Esophagus (tissue), 2 donors: ENCODE results near the gene SYP. TPM values are rescaled to one million over a fixed set of nuclear protein-coding genes. Genes with fewer than 3 reads are reported as not detected.
"Not testable (repeated sequence)": the region's sequence is repeated elsewhere in the genome, so short reads cannot be mapped to it uniquely, and the experiment has no call there.

Source experiments
- H3K27ac ChIP-seq, 2 donors: one replicate each; pipeline ENCODE4 v1.5.1; 2013; ENCODE audit warnings: low read depth in 2 of 2, mild to moderate bottlenecking in 2 of 2, inconsistent platforms in 1 of 2, low read length in 1 of 2, moderate library complexity in 1 of 2
- H3K27me3 ChIP-seq, 2 donors: one replicate each; pipeline ENCODE4 v1.6.1; 2013; ENCODE audit warnings: low read length in 2 of 2, control low read depth in 1 of 2, mild to moderate bottlenecking in 1 of 2; ENCODE audit not compliant: insufficient read depth in 2 of 2, control insufficient read depth in 1 of 2
- H3K36me3 ChIP-seq, 2 donors: one replicate each; pipeline ENCODE4 v1.6.1; 2013; ENCODE audit warnings: low read length in 1 of 2; ENCODE audit not compliant: control insufficient read depth in 2 of 2, insufficient read depth in 2 of 2
- H3K4me1 ChIP-seq, 2 donors: one replicate each; pipeline ENCODE4 v1.6.1; 2013; ENCODE audit warnings: low read length in 1 of 2; ENCODE audit not compliant: control insufficient read depth in 2 of 2, insufficient read depth in 2 of 2
- H3K4me3 ChIP-seq, 2 donors: one replicate each; pipeline ENCODE4 v1.5.1; 2013; ENCODE audit warnings: low read length in 2 of 2, mild to moderate bottlenecking in 2 of 2, low read depth in 1 of 2, moderate library complexity in 1 of 2
- H3K9me3 ChIP-seq, 2 donors: one replicate each; pipeline ENCODE4 v1.6.1; 2013; ENCODE audit warnings: mild to moderate bottlenecking in 2 of 2, low read depth in 1 of 2, low read length in 1 of 2, moderate library complexity in 1 of 2; ENCODE audit not compliant: control insufficient read depth in 2 of 2, insufficient read depth in 1 of 2
- WGBS, 2 donors: extraction: QIAGEN DNeasy Blood & Tissue Kit; methylation state at CpG; one replicate each; pipeline ENCODE4 v1.1.7; 2013; 5-methylcytosine and 5-hydroxymethylcytosine counted together
- polyA plus RNA-seq, 2 donors: library from polyadenylated mRNA; stranded (reverse); fragments of 200-250 nt; gene quantifications; one replicate each; pipeline ENCODE4 v1.2.3, GENCODE V29; 2013
- donor health status: healthy with polysubstance abuse.
- donor health status: Bipolar disorder and iron deficiency.

Gene SYP
- polyA plus RNA-seq, 2 donors, result 0.75 to 0.79 TPM

DNA sequence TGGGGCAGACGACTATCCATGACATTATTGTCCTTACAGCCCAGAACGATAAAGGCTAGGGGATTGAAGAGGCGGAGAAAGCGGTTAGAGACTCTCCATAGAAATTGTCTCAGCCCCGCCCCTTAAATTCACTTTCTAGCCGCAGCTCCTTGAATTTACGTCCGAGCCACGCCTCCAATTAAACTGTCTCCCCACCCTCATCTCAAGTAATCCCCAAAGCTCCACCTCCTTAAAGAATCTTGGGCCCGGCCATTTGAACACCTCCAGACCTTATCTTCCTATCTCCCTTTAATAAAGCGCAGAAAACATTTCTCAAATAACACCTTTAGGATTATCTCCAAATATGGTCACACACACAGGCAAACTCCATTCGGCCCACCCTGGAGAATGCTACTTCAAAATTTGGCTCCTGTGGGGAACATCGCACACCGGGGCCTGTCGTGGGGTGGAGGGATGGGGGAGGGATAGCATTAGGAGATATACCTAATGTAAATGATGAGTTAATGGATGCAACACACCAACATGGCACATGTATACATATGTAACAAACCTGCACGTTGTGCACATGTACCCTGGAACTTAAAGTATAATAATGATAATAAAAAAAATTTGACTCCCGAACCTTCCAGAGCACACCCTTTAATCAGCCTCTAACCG, 44.6 kb downstream of the SYP start:
- Histone ChIP-seq H3K4me3 (peak overlapping the region; percentile 14 to 51), H3K27me3 (no peaks in the 10 kb centered on the region), H3K36me3 (no peaks in the 10 kb centered on the region), H3K27ac (peak overlapping the region; percentile 92 to 98), H3K9me3 (no peaks in the 10 kb centered on the region), H3K4me1 (no peaks in the 10 kb centered on the region)
- WGBS, 2 donors, result 3 to 32% methylated on average over 18 of the region's 18 CpGs

DNA sequence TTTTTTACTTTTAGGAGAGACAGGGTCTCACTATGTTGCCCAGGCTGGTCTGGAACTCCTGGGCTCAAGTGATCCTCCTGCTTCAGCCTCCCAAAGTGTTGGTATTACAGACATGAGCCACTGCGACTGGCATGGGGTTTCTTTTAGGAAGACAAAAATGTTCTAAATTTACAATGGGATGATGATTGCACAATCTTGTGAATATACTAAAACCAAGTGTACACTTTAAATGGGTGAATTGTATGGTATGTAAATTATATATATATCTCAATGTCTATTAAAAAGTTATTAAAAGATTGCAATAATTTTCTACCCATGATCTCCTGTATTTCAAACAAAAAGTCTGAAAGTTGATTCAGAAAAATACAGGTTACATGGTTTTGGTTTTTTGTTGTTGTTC, 46.5 kb downstream of the SYP start:
- no peak overlapping the region for H3K4me3 ChIP-seq
- H3K27ac ChIP-seq, result no peak overlapping the region
- H3K4me1 ChIP-seq, result no peaks in the 10 kb centered on the region
- no peaks in the 10 kb centered on the region for H3K9me3 ChIP-seq
- H3K27me3 ChIP-seq, result no peaks in the 10 kb centered on the region
- H3K36me3 ChIP-seq, result no peaks in the 10 kb centered on the region
- 93 to 97% methylated on average over 1 of the region's 1 CpG for WGBS, 2 donors

DNA sequence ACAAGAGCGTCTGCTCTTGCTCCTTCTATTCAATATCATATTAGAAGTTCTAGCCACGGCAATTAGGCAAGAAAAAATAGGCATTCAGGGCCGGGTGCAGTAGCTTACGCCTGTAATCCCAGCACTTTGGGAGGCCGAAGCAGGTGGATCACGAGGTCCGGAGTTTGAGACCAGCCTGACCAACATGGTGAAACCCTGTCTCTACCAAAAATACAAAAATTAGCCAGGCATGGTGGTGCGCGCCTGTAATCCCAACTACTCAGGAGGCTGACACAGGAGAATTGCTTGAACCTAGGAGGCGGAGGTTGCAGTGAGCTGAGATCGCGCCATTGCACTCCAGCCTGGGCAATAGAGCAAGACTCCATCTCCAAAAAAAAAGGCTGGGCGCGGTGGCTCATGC, 50.7 kb downstream of the SYP start:
- not testable (repeated sequence) for H3K4me3 ChIP-seq, H3K27ac ChIP-seq
- 90 to 97% methylated on average over 14 of the region's 14 CpGs for WGBS, 2 donors

DNA sequence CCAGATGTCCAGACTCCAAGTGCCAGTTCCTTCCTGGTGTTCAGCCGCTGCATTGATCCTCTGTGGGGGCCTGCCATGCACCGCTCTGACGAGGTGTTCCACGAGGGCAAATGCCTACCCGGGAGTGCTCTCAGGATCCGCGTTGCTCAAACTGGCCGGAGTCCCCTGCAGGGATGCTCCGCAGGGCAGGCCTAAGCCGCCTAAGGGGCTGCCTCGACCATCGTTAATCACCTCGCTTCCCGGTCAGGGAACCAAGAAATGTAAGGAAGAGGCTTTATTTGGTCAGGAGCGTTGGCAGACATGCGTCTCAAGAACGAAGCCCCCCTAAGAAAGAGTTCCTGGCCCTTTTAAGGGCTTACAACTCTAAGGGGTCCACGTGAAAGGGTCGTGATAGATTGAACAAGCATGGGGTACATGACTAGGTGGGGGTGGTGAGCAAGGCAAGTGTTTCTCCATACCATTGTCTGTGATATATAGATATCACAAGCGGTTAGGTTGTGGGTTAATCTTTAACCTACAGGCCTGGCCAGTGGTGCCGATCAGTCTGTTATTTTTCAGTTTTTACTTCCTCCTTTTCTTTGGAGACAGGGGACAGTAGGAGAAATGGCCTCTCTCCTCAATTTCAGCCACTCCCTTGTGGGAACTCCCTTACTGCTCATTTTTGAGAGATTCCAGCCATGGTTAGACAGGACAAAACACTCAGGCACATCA, 51.4 kb downstream of the SYP start:
- H3K36me3 ChIP-seq, H3K4me1 ChIP-seq, H3K27me3 ChIP-seq, H3K27ac ChIP-seq, H3K4me3 ChIP-seq, H3K9me3 ChIP-seq: not testable (repeated sequence)
- WGBS, 2 donors, result 77 to 86% methylated on average over 21 of the region's 21 CpGs

More for the DNA sequence above, 50.7 kb downstream of the SYP start:
- not testable (repeated sequence) for H3K27me3 ChIP-seq, H3K9me3 ChIP-seq, H3K4me1 ChIP-seq, H3K36me3 ChIP-seq

DNA sequence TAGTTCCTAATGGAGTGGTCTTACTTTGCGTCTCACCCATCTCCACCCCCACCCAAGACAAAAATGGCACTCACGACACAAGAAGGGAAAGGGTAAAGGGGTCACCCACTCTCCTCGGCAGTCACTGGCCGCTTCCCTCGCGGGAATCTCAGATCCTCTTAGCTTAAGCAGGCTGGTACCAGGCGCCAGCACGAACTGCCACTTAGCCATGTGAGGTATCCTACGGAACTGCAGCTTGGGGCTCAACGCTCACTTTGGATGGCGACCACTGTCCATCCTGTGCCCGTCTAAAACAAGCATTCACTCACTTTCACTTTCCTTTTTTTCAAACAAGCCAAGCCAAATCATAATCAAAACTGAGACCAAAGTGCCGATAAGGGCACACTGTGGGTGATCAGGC, 52.1 kb downstream of the SYP start:
- Histone ChIP-seq H3K4me3 (no peak overlapping the region), H3K27ac (no peak overlapping the region), H3K27me3 (no peaks in the 10 kb centered on the region), H3K4me1 (no peaks in the 10 kb centered on the region), H3K9me3 (no peaks in the 10 kb centered on the region), H3K36me3 (no peaks in the 10 kb centered on the region)
- 92 to 94% methylated on average over 13 of the region's 13 CpGs for WGBS, 2 donors

DNA sequence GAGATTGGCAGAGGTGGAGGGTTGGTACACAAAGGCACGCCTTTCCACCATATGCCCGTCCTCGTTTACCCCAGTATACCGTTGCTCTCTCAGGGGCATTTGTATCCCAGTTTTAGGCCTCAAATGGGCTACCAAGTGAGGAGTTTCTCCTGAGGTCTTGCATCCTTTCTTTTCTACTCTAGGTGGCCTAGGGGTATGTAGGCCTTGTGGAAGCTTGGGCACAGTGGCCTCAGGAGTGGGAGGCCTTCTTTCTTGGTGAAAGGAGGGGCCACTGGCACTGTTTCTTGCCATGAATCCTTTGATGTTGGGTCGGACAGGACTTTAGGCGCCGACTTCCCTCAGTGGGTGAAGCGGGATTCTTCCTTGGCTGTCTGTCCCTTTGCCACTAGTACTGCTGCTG, 52.7 kb downstream of the SYP start:
- H3K4me3 ChIP-seq, result no peak overlapping the region
- no peak overlapping the region for H3K27ac ChIP-seq
- no peaks in the 10 kb centered on the region for H3K36me3 ChIP-seq
- no peaks in the 10 kb centered on the region for H3K4me1 ChIP-seq
- H3K27me3 ChIP-seq, result no peaks in the 10 kb centered on the region
- WGBS, 2 donors, result 84 to 94% methylated on average over 8 of the region's 8 CpGs
- H3K9me3 ChIP-seq, result no peaks in the 10 kb centered on the region

DNA sequence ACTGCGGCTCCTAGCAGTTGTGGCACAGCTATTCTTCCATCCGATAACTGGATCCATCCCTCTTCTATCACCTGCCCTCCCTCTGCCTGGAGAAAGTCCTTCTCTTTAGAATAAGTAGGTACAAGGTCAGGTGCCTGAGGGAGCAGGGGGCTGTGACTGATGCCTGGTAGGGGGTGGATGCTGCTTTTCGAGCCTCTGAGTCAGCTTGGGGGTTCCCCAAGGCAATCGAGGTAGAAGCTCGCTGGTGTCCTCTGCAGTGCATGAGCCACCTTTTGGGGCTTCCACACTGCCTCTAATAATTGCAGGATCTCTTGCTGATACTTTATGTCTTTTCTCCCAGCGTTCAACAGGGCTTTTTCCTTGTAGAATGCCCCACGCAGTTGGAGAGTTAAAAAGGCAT, 56.8 kb downstream of the SYP start:
- 69 to 75% methylated on average over 7 of the region's 7 CpGs for WGBS, 2 donors
- not testable (repeated sequence) for H3K9me3 ChIP-seq

DNA sequence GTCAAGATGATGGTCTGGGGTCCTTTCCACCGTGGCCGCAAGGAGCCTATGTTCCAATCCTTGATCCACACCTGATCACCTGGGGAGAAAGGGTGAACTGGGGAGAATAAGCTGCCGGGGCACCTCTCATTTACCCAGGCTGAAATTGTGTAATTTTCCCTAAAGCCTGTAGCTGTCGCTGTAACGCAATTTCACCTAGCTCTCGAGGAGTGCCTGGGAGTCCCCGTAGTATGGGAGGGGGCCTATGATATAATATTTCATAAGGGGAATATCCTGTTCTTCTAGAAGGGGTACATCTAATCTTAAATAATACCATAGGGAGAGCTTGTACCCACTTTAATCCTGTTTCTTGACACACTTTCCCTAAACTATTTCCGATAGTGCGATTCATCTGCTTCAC, 57.7 kb downstream of the SYP start:
- WGBS, 2 donors, result 48 to 49% methylated on average over 9 of the region's 9 CpGs
- H3K4me3 ChIP-seq, H3K27me3 ChIP-seq, H3K9me3 ChIP-seq, H3K27ac ChIP-seq, H3K36me3 ChIP-seq, H3K4me1 ChIP-seq: not testable (repeated sequence)

More for the DNA sequence above, 56.8 kb downstream of the SYP start:
- not testable (repeated sequence) for H3K4me3 ChIP-seq, H3K27ac ChIP-seq, H3K4me1 ChIP-seq, H3K36me3 ChIP-seq, H3K27me3 ChIP-seq

DNA sequence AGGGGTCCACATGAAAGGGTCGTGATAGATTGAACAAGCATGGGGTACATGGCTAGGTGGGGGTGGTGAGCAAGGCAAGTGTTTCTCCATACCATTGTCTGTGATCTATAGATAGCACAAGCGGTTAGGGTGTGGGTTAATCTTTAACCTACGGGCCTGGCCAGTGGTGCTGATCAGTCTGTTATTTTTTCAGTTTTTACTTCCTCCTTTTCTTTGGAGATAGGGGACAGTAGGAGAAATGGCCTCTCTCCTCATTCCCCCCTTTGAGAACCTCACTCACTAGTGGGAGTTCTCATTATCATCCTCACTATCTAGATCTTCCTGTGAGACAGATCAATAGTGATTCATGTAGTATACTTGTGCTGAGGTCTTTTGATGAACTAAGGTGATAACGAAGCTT, 60.3 kb downstream of the SYP start:
- WGBS, 2 donors, result 85 to 87% methylated on average over 4 of the region's 4 CpGs
- Histone ChIP-seq H3K4me3 (no peak overlapping the region), H3K27ac (no peak overlapping the region), H3K4me1 (no peaks in the 10 kb centered on the region), H3K36me3 (no peaks in the 10 kb centered on the region), H3K9me3 (peaks cover 3 to 7% of the 10 kb centered on the region in 2 donors), H3K27me3 (no peaks in the 10 kb centered on the region)
